ENCODE measurements around the gene PPP2R1A.
A peak's percentile ranks its signal among the peaks of the same experiment; 100 is the strongest.

PPP2R1A gene

GRCh38 chr19:52270266-52270885 lies 80.5 kb downstream of the PPP2R1A start:
- DNase-seq: peak; percentile 6
- Mint-ChIP-seq H3K4me1 (peaks cover 25% of the 10 kb centered on the region), H3K36me3 (ENCODE audit: low read depth) (peaks cover 60% of the 10 kb centered on the region)

GRCh38 chr19:52273301-52273700 lies 83.4 kb downstream of the PPP2R1A start:
- TF ChIP-seq CTCF (IDR thresholded peaks at IDR 0.05): no peak
- Mint-ChIP-seq H3K27me3 (ENCODE audit: low read depth, poor library complexity) (peaks cover 7% of the 10 kb centered on the region), H3K9me3 (peaks cover 93% of the 10 kb centered on the region), H3K4me1 (peaks cover 25% of the 10 kb centered on the region), H3K36me3 (ENCODE audit: low read depth) (peaks cover 85% of the 10 kb centered on the region), H3K27ac (no peak overlapping the region), H3K4me3 (no peak overlapping the region)
- no peak for DNase-seq

More at GRCh38 chr19:52270266-52270885, 80.5 kb downstream of the PPP2R1A start:
- H3K27ac Mint-ChIP-seq: peak overlapping the region; percentile 99
- peaks cover 9% of the 10 kb centered on the region for H3K27me3 Mint-ChIP-seq (ENCODE audit: low read depth, poor library complexity)
- H3K4me3 Mint-ChIP-seq: peak overlapping the region; percentile 100
- H3K9me3 Mint-ChIP-seq: peaks cover 79% of the 10 kb centered on the region
- TF ChIP-seq CTCF (IDR thresholded peaks at IDR 0.05): no peak

GRCh38 chr19:52274191-52274590 lies 84.3 kb downstream of the PPP2R1A start:
- Mint-ChIP-seq H3K36me3 (ENCODE audit: low read depth) (peaks cover 94% of the 10 kb centered on the region), H3K27me3 (ENCODE audit: low read depth, poor library complexity) (peaks cover 12% of the 10 kb centered on the region), H3K4me3 (peak overlapping the region; percentile 35), H3K4me1 (peaks cover 25% of the 10 kb centered on the region), H3K27ac (no peak overlapping the region), H3K9me3 (peaks cover 96% of the 10 kb centered on the region)
- no peak for DNase-seq
- TF ChIP-seq CTCF (IDR thresholded peaks at IDR 0.05): no peak

- Mint-ChIP-seq H3K4me1 (peaks cover 13% of the 10 kb centered on the region), H3K4me3 (no peak overlapping the region), H3K27me3 (ENCODE audit: low read depth, poor library complexity) (peaks cover 12% of the 10 kb centered on the region), H3K27ac (no peak overlapping the region), H3K9me3 (peaks cover 93% of the 10 kb centered on the region), H3K36me3 (ENCODE audit: low read depth) (peaks cover 94% of the 10 kb centered on the region)
- no peak for TF ChIP-seq CTCF (IDR thresholded peaks at IDR 0.05)
- DNase-seq: no peak
These were observed 86.1 kb downstream of the PPP2R1A start for GRCh38 chr19:52275988-52276387.

GRCh38 chr19:52277471-52277870 lies 87.6 kb downstream of the PPP2R1A start:
- no peak for DNase-seq
- H3K4me3 Mint-ChIP-seq: no peak overlapping the region
- peaks cover 85% of the 10 kb centered on the region for H3K9me3 Mint-ChIP-seq
- no peak for TF ChIP-seq CTCF (IDR thresholded peaks at IDR 0.05)
- H3K4me1 Mint-ChIP-seq: peaks cover 3% of the 10 kb centered on the region
- peaks cover 12% of the 10 kb centered on the region for H3K27me3 Mint-ChIP-seq (ENCODE audit: low read depth, poor library complexity)
- no peak overlapping the region for H3K27ac Mint-ChIP-seq
- H3K36me3 Mint-ChIP-seq (ENCODE audit: low read depth): peaks cover 94% of the 10 kb centered on the region
